Gastroesophageal sphincter (tissue), 3 donors: ENCODE results near the gene HSF5.
A peak's percentile ranks its signal among the peaks of the same experiment; 100 is the strongest.

Source experiments
- EP300 ChIP-seq: sonication (generic); formaldehyde crosslinking; IDR thresholded peaks from one replicate; pipeline ENCODE4 v1.6.1; 2017; ENCODE audit warnings: antibody characterized with exemption, mild to moderate bottlenecking
- POLR2A ChIP-seq, 2 donors: fragments of 450-650 bp; IDR thresholded peaks; one replicate each; pipeline ENCODE4 v1.6.1; 2017; ENCODE audit warnings: antibody characterized with exemption in 2 of 2, mild to moderate bottlenecking in 2 of 2, moderate library complexity in 1 of 2
- POLR2AphosphoS5 ChIP-seq: sonication (generic); formaldehyde crosslinking; IDR thresholded peaks from one replicate; pipeline ENCODE4 v1.6.1; 2017; ENCODE audit warnings: antibody characterized with exemption
- TF ChIP-seq, protein P1 (sequence below), 4 experiments: fragments of 200-600 bp in 2 of 4; fragments of 450-650 bp in 2 of 4; sonication (generic) in 1 of 4; IDR thresholded peaks; one replicate each; pipeline ENCODE4 v1.5.1; 2017 to 2019; ENCODE audit warnings: antibody characterized with exemption in 4 of 4, mild to moderate bottlenecking in 2 of 4, moderate library complexity in 2 of 4

DNA sequence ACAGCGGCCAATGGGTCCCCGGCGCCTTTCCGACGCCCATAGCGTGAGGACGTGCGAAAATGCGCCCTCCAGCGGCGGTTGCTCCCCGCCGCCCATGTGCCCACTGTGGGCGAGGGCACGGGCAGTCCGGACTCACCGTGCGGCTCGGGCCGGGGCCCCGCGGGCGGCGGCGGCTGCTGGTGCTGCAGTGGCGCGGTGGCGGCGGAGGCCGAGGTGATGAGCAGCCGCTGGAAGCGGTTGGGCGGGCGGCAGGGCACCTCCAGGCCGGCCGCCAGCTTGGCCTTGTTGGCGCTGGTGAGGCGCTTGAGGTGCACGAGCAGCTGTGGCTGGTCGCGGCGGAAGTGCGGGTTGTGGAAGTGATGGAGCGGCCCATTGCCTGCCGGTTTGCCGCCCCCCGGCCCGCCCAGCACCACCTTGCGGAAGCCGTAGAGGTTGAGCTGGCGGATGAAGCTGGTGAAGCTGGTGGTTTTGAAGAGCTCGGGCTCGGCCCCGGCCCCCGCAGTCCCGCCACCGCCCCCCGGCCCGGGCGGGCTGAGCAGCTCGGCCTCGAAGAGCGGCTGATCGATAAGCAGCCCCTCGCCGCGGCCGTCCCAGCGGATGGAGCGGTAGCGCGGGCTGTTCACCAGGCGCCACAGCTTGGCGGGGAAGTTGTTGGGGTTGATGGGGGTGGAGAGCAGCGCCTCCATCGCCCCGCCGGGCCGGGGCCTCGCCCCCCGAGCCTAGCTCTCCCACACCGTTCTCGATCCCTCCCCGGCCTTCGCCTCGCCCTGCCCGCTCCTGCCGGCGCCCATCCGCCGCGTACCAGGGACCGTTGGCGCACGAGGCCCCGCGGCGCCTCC, at the start of gene HSF5:
- TF ChIP-seq, protein P1, sequence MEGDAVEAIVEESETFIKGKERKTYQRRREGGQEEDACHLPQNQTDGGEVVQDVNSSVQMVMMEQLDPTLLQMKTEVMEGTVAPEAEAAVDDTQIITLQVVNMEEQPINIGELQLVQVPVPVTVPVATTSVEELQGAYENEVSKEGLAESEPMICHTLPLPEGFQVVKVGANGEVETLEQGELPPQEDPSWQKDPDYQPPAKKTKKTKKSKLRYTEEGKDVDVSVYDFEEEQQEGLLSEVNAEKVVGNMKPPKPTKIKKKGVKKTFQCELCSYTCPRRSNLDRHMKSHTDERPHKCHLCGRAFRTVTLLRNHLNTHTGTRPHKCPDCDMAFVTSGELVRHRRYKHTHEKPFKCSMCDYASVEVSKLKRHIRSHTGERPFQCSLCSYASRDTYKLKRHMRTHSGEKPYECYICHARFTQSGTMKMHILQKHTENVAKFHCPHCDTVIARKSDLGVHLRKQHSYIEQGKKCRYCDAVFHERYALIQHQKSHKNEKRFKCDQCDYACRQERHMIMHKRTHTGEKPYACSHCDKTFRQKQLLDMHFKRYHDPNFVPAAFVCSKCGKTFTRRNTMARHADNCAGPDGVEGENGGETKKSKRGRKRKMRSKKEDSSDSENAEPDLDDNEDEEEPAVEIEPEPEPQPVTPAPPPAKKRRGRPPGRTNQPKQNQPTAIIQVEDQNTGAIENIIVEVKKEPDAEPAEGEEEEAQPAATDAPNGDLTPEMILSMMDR (IDR thresholded peaks at IDR 0.05): peak in 3 of 4 experiments; percentile 25 to 56 (median 34)
- no peak for TF ChIP-seq POLR2AphosphoS5
- TF ChIP-seq POLR2A (IDR thresholded peaks at IDR 0.05): no peak
- TF ChIP-seq EP300: no peak
